Chondrocyte (in vitro differentiated cells): ENCODE results near the gene GNB2. TPM values are rescaled to one million over a fixed set of nuclear protein-coding genes. Genes with fewer than 3 reads are reported as not detected.

ENCODE experiments used
- DNase-seq: peaks from one replicate; pipeline ENCODE4 v3.0.0; 2021; ENCODE audit warnings: mixed read lengths, low spot score
- H3K27ac Mint-ChIP-seq: one replicate; pipeline ENCODE4 v1.8.0; 2021; ENCODE audit warnings: mild to moderate bottlenecking, moderate library complexity, mixed read lengths; ENCODE audit not compliant: unreplicated experiment
- H3K27me3 Mint-ChIP-seq: 2 replicates; pipeline ENCODE4 v1.8.0; 2021; ENCODE audit warnings: low read depth, mixed read lengths
- H3K36me3 Mint-ChIP-seq: 2 replicates; pipeline ENCODE4 v1.8.0; 2021; ENCODE audit warnings: low read depth, mixed read lengths
- H3K4me1 Mint-ChIP-seq: 2 replicates; pipeline ENCODE4 v1.8.0; 2021; ENCODE audit warnings: low read depth, mild to moderate bottlenecking, mixed read lengths
- H3K4me3 Mint-ChIP-seq: one replicate; pipeline ENCODE4 v1.8.0; 2021; ENCODE audit warnings: mild to moderate bottlenecking, moderate library complexity, mixed read lengths; ENCODE audit not compliant: unreplicated experiment
- H3K9me3 Mint-ChIP-seq: 2 replicates; pipeline ENCODE4 v1.8.0; 2021; ENCODE audit warnings: low read depth, mixed read lengths
- total RNA-seq: library from RNA; stranded (reverse); gene quantifications from 3 replicates; pipeline ENCODE4 v1.2.1, GENCODE V29; 2021
- TF ChIP-seq, protein P1 (sequence below): fragments of 200-600 bp; sonication (generic); IDR thresholded peaks from 2 replicates; pipeline ENCODE4 v1.5.0; 2021; ENCODE audit warnings: antibody characterized with exemption, mild to moderate bottlenecking, moderate library complexity

GNB2 gene
- total RNA-seq, 1 donor from 2014 or later: 202 TPM

DNA sequence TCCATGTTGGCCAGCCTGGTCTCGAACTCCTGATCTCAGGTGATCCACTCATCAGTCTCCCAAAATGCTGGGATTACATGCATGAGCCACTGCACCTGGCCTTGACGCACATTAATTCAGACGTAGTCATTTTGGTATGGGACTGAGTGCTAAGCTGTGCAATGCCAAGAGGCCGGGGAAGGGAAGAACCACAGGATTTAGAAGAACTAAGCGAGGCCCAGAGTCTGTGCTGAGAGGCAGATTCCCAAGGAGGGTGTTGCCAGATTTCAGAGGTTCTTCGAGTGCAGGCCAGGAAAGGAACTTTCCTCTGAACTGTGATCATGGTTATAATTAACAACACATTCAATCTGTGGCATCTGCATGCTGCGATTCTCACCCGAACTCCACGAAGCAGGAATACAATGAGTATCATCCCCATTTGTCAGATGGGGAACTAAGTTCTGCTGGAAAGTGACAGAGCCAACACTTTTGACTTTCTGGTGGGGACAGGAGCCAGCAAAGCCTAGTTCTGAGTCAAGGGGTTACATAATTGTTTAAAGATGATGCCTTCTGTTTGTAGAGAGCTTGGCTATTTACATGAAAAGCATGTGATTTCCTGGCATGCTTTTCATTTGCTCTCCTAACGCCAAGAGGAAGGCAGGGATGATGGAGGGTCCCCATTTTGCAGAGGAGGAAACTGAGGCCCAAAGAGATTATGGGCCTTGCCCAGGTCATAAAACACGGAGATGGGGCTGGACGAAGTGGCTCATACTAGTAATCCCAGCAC, 53.6 kb downstream of the GNB2 start:
- TF ChIP-seq, protein P1, sequence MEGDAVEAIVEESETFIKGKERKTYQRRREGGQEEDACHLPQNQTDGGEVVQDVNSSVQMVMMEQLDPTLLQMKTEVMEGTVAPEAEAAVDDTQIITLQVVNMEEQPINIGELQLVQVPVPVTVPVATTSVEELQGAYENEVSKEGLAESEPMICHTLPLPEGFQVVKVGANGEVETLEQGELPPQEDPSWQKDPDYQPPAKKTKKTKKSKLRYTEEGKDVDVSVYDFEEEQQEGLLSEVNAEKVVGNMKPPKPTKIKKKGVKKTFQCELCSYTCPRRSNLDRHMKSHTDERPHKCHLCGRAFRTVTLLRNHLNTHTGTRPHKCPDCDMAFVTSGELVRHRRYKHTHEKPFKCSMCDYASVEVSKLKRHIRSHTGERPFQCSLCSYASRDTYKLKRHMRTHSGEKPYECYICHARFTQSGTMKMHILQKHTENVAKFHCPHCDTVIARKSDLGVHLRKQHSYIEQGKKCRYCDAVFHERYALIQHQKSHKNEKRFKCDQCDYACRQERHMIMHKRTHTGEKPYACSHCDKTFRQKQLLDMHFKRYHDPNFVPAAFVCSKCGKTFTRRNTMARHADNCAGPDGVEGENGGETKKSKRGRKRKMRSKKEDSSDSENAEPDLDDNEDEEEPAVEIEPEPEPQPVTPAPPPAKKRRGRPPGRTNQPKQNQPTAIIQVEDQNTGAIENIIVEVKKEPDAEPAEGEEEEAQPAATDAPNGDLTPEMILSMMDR: no peak
- DNase-seq: no peak
- Mint-ChIP-seq H3K27me3 (peaks cover 10% of the 10 kb centered on the region), H3K4me1 (peaks cover 22% of the 10 kb centered on the region), H3K36me3 (no peaks in the 10 kb centered on the region), H3K4me3 (no peak overlapping the region), H3K27ac (no peak overlapping the region), H3K9me3 (no peaks in the 10 kb centered on the region)

GRCh38 chr7:100728196-100728595, 54.7 kb downstream of the GNB2 start:
- DNase-seq: no peak
- no peak overlapping the region for H3K4me3 Mint-ChIP-seq
- TF ChIP-seq, protein P1: no peak
- H3K27ac Mint-ChIP-seq: no peak overlapping the region
- peaks cover 9% of the 10 kb centered on the region for H3K27me3 Mint-ChIP-seq
- peaks cover 22% of the 10 kb centered on the region for H3K4me1 Mint-ChIP-seq
- H3K9me3 Mint-ChIP-seq: no peaks in the 10 kb centered on the region
- no peaks in the 10 kb centered on the region for H3K36me3 Mint-ChIP-seq

Other genes starting within 250 kb of the GNB2 start
- 2.3 to 3.8 TPM (median 2.6 TPM) in 3 replicates for gene ZCWPW1, start 245.0 kb upstream of the GNB2 start, total RNA-seq
- gene MEPCE, start 243.9 kb upstream of the GNB2 start, total RNA-seq: 30.9 to 39.1 TPM (median 31.8 TPM) in 3 replicates
- 20.5 to 23.0 TPM (median 21.0 TPM) in 3 replicates for gene PPP1R35, start 237.2 kb upstream of the GNB2 start, total RNA-seq
- gene SPACDR, start 209.5 kb upstream of the GNB2 start, total RNA-seq: 0.42 to 0.87 TPM in 2 of 3 replicates, not detected in the other
- 24.0 to 34.1 TPM (median 33.0 TPM) in 3 replicates for gene TSC22D4, start 194.5 kb upstream of the GNB2 start, total RNA-seq
- 0.77 to 0.95 TPM (median 0.87 TPM) in 3 replicates for gene NYAP1, start 189.8 kb upstream of the GNB2 start, total RNA-seq
- gene AGFG2, start 134.5 kb upstream of the GNB2 start, total RNA-seq: 7.7 to 8.2 TPM (median 7.8 TPM) in 3 replicates
- gene SAP25, start 99.8 kb upstream of the GNB2 start, total RNA-seq: 0.70 to 1.1 TPM in 2 of 3 replicates, not detected in the other
- gene LRCH4, start 87.6 kb upstream of the GNB2 start, total RNA-seq: 42.0 to 45.8 TPM (median 43.9 TPM) in 3 replicates
- gene FBXO24, start 87.4 kb upstream of the GNB2 start, total RNA-seq: 0.57 to 1.2 TPM (median 0.82 TPM) in 3 replicates
- 153 to 203 TPM (median 153 TPM) in 3 replicates for gene PCOLCE, start 71.4 kb upstream of the GNB2 start, total RNA-seq
- 13.9 to 17.5 TPM (median 17.3 TPM) in 3 replicates for gene MOSPD3, start 61.2 kb upstream of the GNB2 start, total RNA-seq
- gene TFR2, start 32.2 kb upstream of the GNB2 start, total RNA-seq: 0.87 to 2.1 TPM (median 1.8 TPM) in 3 replicates
- gene ACTL6B, start 17.3 kb upstream of the GNB2 start, total RNA-seq: not detected in 3 replicates
- gene GIGYF1, start 20.5 kb downstream of the GNB2 start, total RNA-seq: 29.2 to 32.8 TPM (median 31.7 TPM) in 3 replicates
- 24.2 to 31.8 TPM (median 25.5 TPM) in 3 replicates for gene POP7, start 32.4 kb downstream of the GNB2 start, total RNA-seq
- not detected in 3 replicates for gene EPO, start 46.7 kb downstream of the GNB2 start, total RNA-seq
- gene ZAN, start 59.9 kb downstream of the GNB2 start, total RNA-seq: not detected in 3 replicates
- gene EPHB4, start 153.8 kb downstream of the GNB2 start, total RNA-seq: 56.6 to 60.7 TPM (median 59.5 TPM) in 3 replicates
- gene SLC12A9, start 179.0 kb downstream of the GNB2 start, total RNA-seq: 23.5 to 26.6 TPM (median 26.0 TPM) in 3 replicates
- gene TRIP6, start 193.6 kb downstream of the GNB2 start, total RNA-seq: 91.6 to 104 TPM (median 98.4 TPM) in 3 replicates
- 104 to 138 TPM (median 105 TPM) in 3 replicates for gene SRRT, start 201.4 kb downstream of the GNB2 start, total RNA-seq
- gene UFSP1, start 216.0 kb downstream of the GNB2 start, total RNA-seq: 4.1 to 5.0 TPM (median 4.3 TPM) in 3 replicates
- gene ACHE, start 222.1 kb downstream of the GNB2 start, total RNA-seq: 1.4 to 2.9 TPM (median 2.6 TPM) in 3 replicates